HG02642 (cell line): ENCODE measurements around the gene ELAVL3.
"Not testable (repeated sequence)": the region's sequence is repeated elsewhere in the genome, so short reads cannot be mapped to it uniquely, and the experiment has no call there.

Experiments used
- ATAC-seq: cut with Tn5 transposase; IDR thresholded peaks from one replicate; pipeline ENCODE4 v1.9.1; 2021; ENCODE audit warnings: mild to moderate bottlenecking; ENCODE audit not compliant: unreplicated experiment, poor library complexity

The ELAVL3 gene

DNA sequence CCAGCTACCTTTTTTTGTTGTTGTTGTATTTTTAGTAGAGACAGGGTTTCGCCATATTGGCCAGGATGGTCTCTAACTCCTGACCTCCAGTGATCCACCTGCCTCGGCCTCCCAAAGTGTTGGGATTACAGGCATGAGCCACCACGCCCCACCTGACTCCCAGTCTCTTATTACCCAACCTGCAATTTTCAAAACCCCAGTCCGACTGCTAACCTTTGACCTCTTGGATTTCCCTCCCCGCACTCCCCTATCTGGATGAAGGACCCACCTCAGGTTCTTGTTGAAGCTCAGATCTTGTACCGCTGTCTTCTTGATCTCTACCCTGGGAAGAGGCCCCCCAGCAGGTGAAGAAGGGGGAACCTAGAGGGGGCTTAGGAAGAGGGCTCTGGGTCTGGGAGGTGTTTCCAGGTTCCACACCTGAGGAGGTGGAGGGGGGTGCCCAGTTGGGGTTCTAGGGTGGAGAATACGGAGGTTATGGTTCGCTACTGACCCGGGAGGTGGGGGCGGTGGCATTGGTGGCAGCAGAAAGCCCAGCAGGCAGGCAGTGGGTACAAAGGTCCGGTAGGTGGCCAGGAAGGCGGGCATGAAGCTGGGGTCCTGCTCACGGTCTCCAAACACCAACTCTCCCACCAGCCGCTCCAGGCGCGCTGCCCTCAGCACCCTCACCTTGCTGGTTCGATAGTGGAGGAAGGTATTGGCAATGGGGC lies 64.3 kb downstream of the ELAVL3 start:
- ATAC-seq, result no peak

DNA sequence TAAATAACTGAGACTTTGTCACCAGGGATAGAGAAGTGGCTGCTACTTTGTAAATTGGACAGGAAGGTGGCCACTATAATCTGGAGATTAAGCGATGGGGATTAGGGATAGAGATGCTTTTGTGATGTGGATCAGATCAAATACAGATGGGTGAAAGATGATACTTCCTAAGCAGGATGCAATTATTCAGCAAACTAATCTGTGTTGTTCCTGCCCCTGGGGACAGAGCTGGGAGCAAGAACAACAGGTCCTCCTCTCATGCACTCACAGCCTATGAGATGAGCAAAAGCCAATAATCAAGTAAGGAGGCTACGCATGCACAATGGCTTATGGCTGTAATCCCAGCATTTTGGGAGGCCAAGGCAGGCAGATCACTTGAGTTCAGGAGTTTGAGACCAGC lies 66.3 kb downstream of the ELAVL3 start:
- no peak for ATAC-seq

DNA sequence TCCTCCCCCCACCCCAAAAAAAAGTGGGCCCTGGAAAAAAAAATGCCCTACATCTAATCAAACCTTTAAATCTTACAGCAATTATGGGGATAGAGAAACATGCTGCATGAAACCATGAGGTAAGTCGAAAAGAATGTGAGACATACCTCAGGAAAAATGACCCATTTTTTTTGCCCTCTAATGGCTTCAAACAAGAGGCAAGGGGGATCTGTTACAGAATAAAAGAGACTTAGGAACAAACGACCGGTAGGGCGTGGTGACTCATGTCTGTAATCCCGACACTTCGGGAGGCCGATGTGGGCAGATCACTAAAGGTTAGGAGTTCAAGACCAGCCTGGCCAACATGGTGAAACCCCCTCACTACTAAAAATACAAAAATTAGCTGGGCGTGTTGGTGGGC lies 70.2 kb downstream of the ELAVL3 start:
- ATAC-seq, result no peak

DNA sequence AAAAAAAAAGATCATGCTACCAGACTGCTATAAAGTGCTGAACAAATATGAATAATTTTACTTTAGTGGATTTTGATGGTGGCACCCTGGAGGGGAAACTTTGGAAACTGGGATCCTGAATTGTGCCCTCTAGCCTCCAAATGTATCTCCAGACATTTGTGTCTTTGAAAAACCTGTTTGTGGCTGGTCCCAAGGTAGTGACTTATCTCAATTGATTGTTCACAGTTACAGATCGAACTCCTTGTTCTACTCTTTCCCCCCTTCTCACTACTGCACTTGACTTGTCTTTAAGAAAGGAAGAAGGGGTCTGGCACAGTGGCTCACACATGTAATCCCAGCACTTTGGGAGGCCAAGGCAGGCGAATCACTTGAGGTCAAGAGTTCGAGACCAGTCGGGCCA lies 72.3 kb downstream of the ELAVL3 start:
- ATAC-seq, result no peak

DNA sequence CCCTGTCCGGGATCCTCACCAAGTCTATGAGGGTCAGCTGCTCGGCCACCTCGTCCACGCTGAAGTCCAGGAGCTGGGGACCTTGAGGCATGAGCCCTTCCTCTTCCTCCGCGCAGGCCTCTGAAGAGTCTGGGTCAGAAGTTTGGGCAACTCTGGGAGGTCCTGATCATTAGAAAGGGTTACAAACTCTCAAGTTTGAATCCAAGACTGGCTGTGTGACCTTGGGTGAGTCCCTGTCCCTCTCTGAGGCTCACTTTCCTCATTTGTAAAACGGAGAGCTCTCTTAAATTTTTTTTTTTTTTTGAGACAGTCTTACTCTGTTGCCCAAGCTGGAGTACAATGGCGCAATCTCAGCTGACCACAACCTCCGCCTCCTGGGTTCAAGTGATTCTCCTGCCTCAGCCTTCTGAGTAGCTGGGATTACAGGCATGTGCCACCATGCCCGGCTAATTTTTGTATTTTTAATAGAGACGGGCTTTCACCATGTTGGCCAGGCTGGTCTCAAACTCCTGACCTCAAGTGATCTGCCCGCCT lies 74.1 kb downstream of the ELAVL3 start:
- not testable (repeated sequence) for ATAC-seq

DNA sequence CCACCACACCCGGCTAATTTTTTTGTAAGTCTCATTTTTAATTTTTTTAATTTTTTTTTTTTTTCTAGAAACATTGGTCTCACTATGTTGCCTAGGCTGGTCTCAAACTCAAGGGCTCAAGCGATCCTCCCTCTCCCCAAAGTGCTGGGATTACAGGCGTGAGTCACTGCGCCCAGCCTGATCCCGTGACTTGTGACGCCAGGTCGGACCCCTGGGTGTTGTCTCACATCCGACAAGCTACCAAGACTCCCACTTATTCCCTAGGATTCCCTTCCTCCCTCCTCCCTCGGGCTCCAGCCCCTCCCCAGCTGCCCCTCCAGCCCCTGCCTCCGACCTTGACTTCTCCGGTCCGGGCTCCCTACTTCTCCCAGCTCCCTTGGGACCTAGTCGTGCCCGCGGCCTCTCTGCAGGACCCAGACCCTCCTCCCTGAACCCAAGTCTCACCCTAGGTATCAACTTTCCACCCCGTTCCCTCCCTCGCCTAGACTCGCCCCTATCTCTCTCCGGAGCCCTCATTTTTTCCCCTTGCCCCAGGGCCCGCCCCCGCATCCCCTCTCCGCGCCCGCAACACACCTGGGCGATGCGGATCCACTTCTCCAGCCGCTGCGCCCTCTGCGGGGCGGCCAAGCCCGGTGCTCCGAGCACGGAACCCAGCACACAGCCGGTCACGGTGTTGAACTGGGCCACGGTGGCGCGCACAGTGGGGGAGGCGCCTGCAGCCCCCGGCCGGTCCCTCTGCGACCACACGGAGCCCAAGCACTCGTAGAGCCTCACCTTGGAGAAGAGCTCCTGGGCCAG lies 74.8 kb downstream of the ELAVL3 start:
- ATAC-seq, result no peak

DNA sequence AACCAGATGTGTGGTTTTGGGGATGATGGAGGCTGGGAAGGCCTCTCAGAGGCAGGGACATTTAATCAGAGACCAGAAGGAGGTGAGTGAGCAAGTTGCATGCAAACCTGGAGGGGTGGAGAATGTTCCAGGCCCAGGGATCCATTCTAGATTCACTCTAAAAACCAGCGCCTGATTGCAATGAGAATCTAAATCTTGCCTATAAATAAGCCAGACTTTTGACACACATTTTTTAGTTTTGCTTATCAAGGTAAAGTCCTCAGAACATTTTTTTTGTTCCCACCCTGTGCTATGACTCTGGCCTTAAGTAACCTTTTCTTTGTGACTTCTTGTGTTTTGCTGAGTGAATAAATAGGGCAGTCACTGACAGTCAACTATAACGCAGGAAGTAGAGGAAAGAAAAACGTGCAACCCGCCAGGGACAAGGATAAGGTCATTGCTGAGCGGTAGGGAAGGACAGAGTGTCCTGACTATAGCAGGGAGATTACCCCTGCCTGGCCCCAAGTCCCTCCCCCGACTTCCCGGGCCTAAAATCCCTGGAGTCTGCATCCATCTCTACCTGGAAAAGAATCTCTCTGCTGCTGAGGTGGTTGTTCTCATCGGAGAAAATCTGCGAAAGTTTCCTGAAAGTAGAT lies 76.1 kb downstream of the ELAVL3 start:
- no peak for ATAC-seq

DNA sequence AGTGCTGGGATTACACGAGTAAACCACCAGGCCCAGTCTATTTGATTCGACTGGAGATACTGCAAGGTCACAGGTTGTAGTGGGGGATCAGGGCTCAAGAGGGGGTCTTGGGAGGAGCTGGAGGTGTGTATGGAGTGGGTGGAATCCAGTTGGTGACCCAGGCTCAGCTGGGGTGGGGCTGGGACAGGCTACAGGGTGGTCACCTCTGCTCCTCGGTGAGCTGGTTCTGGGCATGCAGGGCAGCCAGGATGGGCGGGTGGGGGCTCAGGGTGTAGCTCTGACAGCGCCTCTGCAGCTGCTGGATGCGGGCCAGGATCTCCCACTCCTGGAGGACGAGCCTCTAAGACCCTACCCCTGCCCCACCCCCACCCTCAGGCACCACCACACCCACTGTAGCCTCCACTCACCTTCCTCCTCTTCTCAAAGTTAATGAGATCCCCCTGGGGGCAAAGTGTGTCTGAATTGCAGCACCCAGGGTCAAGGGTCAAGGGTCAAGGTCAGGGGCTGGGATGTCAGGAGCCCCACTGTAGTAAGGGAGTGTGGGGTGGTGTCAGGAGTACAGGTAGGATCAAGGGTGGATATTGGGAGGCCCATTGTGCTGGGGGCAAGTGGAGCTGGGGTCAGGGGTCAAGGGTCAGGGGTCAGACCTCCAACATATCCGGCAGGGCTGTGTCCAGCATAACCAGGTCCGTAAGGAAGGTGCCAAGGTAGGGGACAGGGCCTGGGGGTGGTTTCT lies 78.9 kb downstream of the ELAVL3 start:
- no peak for ATAC-seq
